ENCODE results near the gene CSF3.

DNA sequence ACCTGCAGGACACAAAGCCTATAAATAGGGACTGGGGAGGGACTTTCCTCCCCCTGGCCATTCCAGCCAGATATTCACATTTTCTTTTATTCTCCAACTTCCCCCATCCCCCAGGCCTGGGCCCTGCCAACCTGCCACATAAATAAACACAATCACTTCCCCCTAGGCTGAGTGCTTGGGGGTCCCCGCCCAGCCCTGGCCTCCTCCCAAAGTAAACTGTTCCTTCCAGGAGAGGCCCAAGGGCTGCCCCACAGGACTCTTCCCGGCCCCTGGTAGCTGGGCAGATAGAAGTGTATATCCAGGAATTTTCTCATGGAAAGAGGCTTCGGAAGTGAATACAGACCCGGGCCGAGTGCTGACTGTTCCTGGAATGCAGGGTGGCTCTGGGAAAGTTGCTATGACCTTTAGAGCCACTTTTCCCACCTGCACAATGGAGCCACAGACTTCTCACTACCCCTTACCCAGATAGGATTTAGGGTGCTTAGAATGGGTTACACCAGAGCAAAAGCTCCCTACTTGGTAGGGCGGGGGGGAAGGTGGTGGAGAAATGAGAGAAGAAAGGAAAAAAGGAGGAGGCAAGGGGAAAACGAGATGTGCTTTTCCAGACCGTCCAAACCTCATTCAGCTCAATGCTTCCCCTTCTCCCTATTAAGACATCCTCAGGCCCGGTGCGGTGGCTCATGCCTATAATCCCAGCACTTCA is 8.5 kb downstream of the CSF3 start:
- TF ChIP-seq, protein P1, sequence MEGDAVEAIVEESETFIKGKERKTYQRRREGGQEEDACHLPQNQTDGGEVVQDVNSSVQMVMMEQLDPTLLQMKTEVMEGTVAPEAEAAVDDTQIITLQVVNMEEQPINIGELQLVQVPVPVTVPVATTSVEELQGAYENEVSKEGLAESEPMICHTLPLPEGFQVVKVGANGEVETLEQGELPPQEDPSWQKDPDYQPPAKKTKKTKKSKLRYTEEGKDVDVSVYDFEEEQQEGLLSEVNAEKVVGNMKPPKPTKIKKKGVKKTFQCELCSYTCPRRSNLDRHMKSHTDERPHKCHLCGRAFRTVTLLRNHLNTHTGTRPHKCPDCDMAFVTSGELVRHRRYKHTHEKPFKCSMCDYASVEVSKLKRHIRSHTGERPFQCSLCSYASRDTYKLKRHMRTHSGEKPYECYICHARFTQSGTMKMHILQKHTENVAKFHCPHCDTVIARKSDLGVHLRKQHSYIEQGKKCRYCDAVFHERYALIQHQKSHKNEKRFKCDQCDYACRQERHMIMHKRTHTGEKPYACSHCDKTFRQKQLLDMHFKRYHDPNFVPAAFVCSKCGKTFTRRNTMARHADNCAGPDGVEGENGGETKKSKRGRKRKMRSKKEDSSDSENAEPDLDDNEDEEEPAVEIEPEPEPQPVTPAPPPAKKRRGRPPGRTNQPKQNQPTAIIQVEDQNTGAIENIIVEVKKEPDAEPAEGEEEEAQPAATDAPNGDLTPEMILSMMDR (conservative IDR thresholded peaks at IDR 0.05; ENCODE audit: low read depth, low read length): no peak
- no peak for TF ChIP-seq EZH2phosphoT487 (IDR thresholded peaks at IDR 0.05; ENCODE audit: borderline replicate concordance, low read length)

Data from PC-3 (cell line).